GM23338 (cell line): ENCODE results near the gene RFX6. TPM values are rescaled to one million over a fixed set of nuclear protein-coding genes. Genes with fewer than 3 reads are reported as not detected.

Experiments
- ATAC-seq: fragments of 200-7000 bp; cut with Tn5 transposase; 3 replicates; pipeline ENCODE4 v1.9.1; 2020
- DNase-seq: peaks from one replicate; pipeline ENCODE4 v3.0.0-alpha.2; 2015; ENCODE audit warnings: low spot score
- H2AFZ ChIP-seq: fragments of 200-600 bp; sonication (generic); 2 replicates; pipeline ENCODE4 v1.8.0; 2016; ENCODE audit warnings: antibody characterized with exemption, mild to moderate bottlenecking, moderate library complexity
- H3F3A ChIP-seq: fragments of 200-600 bp; sonication (generic); replicated peaks from 2 replicates; pipeline ENCODE4 v1.8.0; 2017; ENCODE audit warnings: antibody characterized with exemption, mixed run types, low read depth
- H3K27ac ChIP-seq: fragments of 200-600 bp; sonication (generic); 2 replicates; pipeline ENCODE4 v1.6.1; 2016; ENCODE audit warnings: low read depth
- H3K27me3 ChIP-seq: fragments of 200-600 bp; sonication (generic); 2 replicates; pipeline ENCODE4 v1.8.0; 2016; ENCODE audit warnings: mild to moderate bottlenecking, mixed run types, moderate library complexity; ENCODE audit not compliant: insufficient read depth
- H3K36me3 ChIP-seq: fragments of 200-600 bp; sonication (generic); 2 replicates; pipeline ENCODE4 v1.8.0; 2016; ENCODE audit warnings: mild to moderate bottlenecking; ENCODE audit not compliant: insufficient read depth
- H3K4me1 ChIP-seq: fragments of 200-600 bp; sonication (generic); 2 replicates; pipeline ENCODE4 v1.8.0; 2016; ENCODE audit warnings: mild to moderate bottlenecking, moderate library complexity; ENCODE audit not compliant: insufficient read depth
- H3K4me2 ChIP-seq: fragments of 200-600 bp; sonication (generic); 2 replicates; pipeline ENCODE4 v1.7.1; 2017; ENCODE audit warnings: mixed run types
- H3K4me3 ChIP-seq: fragments of 200-600 bp; sonication (generic); 2 replicates; pipeline ENCODE4 v1.6.1; 2016; ENCODE audit warnings: mixed run types
- H3K79me2 ChIP-seq: fragments of 200-600 bp; sonication (generic); replicated peaks from 2 replicates; pipeline ENCODE4 v1.8.0; 2017; ENCODE audit warnings: mild to moderate bottlenecking; ENCODE audit not compliant: insufficient read depth
- H3K9me2 ChIP-seq: fragments of 200-600 bp; sonication (generic); 2 replicates; pipeline ENCODE4 v1.8.0; 2017; ENCODE audit not compliant: insufficient read depth
- H4K20me1 ChIP-seq: fragments of 200-600 bp; sonication (generic); replicated peaks from 2 replicates; pipeline ENCODE4 v1.8.0; 2017; ENCODE audit warnings: mild to moderate bottlenecking; ENCODE audit not compliant: insufficient read depth
- H3K27ac Mint-ChIP-seq: 2 replicates; pipeline ENCODE4 v1.8.0; 2020; ENCODE audit warnings: inconsistent platforms, mild to moderate bottlenecking, moderate library complexity, mixed read lengths
- H3K27me3 Mint-ChIP-seq: 3 replicates; pipeline ENCODE4 v1.8.0; 2022; ENCODE audit warnings: low read depth, mild to moderate bottlenecking, moderate library complexity, mixed read lengths, inconsistent platforms; ENCODE audit not compliant: insufficient read depth, poor library complexity
- H3K36me3 Mint-ChIP-seq: 3 replicates; pipeline ENCODE4 v1.8.0; 2021; ENCODE audit warnings: low read depth, mild to moderate bottlenecking, inconsistent platforms, moderate library complexity, mixed read lengths
- H3K4me1 Mint-ChIP-seq: 3 replicates; pipeline ENCODE4 v1.8.0; 2020; ENCODE audit warnings: mild to moderate bottlenecking, inconsistent platforms, mixed read lengths
- H3K4me3 Mint-ChIP-seq: 3 replicates; pipeline ENCODE4 v1.8.0; 2021; ENCODE audit warnings: moderate library complexity, mild to moderate bottlenecking, inconsistent platforms, mixed read lengths
- H3K9me3 Mint-ChIP-seq: 3 replicates; pipeline ENCODE4 v1.8.0; 2020; ENCODE audit warnings: moderate library complexity, mild to moderate bottlenecking, inconsistent platforms, mixed read lengths
- EZH2phosphoT487 ChIP-seq: fragments of 200-600 bp; sonication (generic); IDR thresholded peaks from one replicate; pipeline ENCODE4 v1.8.1; 2018; ENCODE audit warnings: antibody characterized with exemption; ENCODE audit not compliant: unreplicated experiment
- JUNB ChIP-seq: IDR thresholded peaks from one replicate; pipeline ENCODE4 v1.6.1; 2016; ENCODE audit warnings: antibody characterized with exemption; ENCODE audit not compliant: unreplicated experiment
- NANOG ChIP-seq: IDR thresholded peaks from 2 replicates; pipeline ENCODE4 v1.6.1; 2016; ENCODE audit warnings: antibody characterized with exemption, borderline replicate concordance
- POLR2AphosphoS5 ChIP-seq: IDR thresholded peaks from 2 replicates; pipeline ENCODE4 v1.6.1; 2016; ENCODE audit warnings: antibody characterized with exemption, low read depth
- ZNF114 ChIP-seq: fragments of 250-450 bp; sonication (Bioruptor Pico); IDR thresholded peaks from 2 replicates; pipeline ENCODE4 v1.5.0; 2020; ENCODE audit warnings: mild to moderate bottlenecking, moderate library complexity
- polyA plus RNA-seq: library from polyadenylated mRNA; unstranded; fragments of >200 nt; fragmentation: Nextera tagmentation; extraction: Ambion mirVana; gene quantifications from 2 replicates; pipeline ENCODE4 v1.2.1, GENCODE V29; 2016
- total RNA-seq: library from RNA; depleted of rRNA; stranded (reverse); fragments of >200 nt; shearing (Covaris generic); gene quantifications from 2 replicates; pipeline ENCODE4 v1.2.3, GENCODE V29; 2014
- TF ChIP-seq, protein P1 (sequence below), 2 experiments: fragments of 200-600 bp in 1 of 2; sonication (generic) in 1 of 2; conservative IDR thresholded peaks; 2 replicates each; pipeline versions ENCODE4 v1.5.1 to v1.6.1; 2016 to 2017; ENCODE audit warnings: antibody characterized with exemption in 2 of 2, low read depth in 2 of 2, mild to moderate bottlenecking in 2 of 2, moderate library complexity in 1 of 2
- TF ChIP-seq, protein P2 (sequence below): IDR thresholded peaks from one replicate; pipeline ENCODE4 v1.6.1; 2018; ENCODE audit warnings: antibody characterized with exemption; ENCODE audit not compliant: unreplicated experiment
- TF ChIP-seq, protein P3 (sequence below): fragments of 250-450 bp; sonication (Bioruptor Pico); IDR thresholded peaks from 2 replicates; pipeline ENCODE4 v1.5.0; 2020; ENCODE audit warnings: mild to moderate bottlenecking, moderate library complexity

The RFX6 gene
- total and polyA plus RNA-seq, 2 experiments from 2014 or later = 0.35 TPM; not detected in 1

GRCh38 chr6:116827561-116828240, 49.3 kb upstream of the RFX6 start:
- no peaks in the 10 kb centered on the region for H3K27me3 ChIP-seq
- Mint-ChIP-seq H3K36me3 (peaks cover 13% of the 10 kb centered on the region), H3K4me1 (peaks cover 19% of the 10 kb centered on the region), H3K27me3 (no peaks in the 10 kb centered on the region), H3K9me3 (peaks cover 18% of the 10 kb centered on the region), H3K27ac (peak overlapping the region; percentile 88), H3K4me3 (peak overlapping the region; percentile 36)
- H2AFZ ChIP-seq = no peak overlapping the region
- H3K36me3 ChIP-seq = no peaks in the 10 kb centered on the region
- peaks cover 9% of the 10 kb centered on the region; the same call in 1 of the 2 replicates for H3K9me2 ChIP-seq
- ATAC-seq (peak; percentile 70), DNase-seq (peak; percentile 24)
- peak overlapping the region; percentile 41 for H3K4me2 ChIP-seq
- no peaks in the 10 kb centered on the region for H3F3A ChIP-seq
- peaks cover 19% of the 10 kb centered on the region for H3K4me1 ChIP-seq
- H3K27ac ChIP-seq = peak overlapping the region; percentile 39
- H3K4me3 ChIP-seq = peak overlapping the region; percentile 5; the same call in 1 of the 2 replicates
- H4K20me1 ChIP-seq = no peaks in the 10 kb centered on the region
- TF ChIP-seq, protein P1, sequence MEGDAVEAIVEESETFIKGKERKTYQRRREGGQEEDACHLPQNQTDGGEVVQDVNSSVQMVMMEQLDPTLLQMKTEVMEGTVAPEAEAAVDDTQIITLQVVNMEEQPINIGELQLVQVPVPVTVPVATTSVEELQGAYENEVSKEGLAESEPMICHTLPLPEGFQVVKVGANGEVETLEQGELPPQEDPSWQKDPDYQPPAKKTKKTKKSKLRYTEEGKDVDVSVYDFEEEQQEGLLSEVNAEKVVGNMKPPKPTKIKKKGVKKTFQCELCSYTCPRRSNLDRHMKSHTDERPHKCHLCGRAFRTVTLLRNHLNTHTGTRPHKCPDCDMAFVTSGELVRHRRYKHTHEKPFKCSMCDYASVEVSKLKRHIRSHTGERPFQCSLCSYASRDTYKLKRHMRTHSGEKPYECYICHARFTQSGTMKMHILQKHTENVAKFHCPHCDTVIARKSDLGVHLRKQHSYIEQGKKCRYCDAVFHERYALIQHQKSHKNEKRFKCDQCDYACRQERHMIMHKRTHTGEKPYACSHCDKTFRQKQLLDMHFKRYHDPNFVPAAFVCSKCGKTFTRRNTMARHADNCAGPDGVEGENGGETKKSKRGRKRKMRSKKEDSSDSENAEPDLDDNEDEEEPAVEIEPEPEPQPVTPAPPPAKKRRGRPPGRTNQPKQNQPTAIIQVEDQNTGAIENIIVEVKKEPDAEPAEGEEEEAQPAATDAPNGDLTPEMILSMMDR (conservative IDR thresholded peaks at IDR 0.05; ENCODE audit: low read depth in 2 of 2) = no peak
- TF ChIP-seq POLR2AphosphoS5 (no peak), NANOG (peak; percentile 45; the same call in 1 of the 2 replicates)
- no peaks in the 10 kb centered on the region for H3K79me2 ChIP-seq

GRCh38 chr6:116828983-116829382, 48.1 kb upstream of the RFX6 start, which contains the start of gene GPRC6A:
TSS of gene GPRC6A (minus strand) at chr6:116829083. CDS start at chr6:116829013, 70 bp downstream.
- Histone ChIP-seq H3K4me2 (peak within 1 kb of the TSS; percentile 41), H4K20me1 (no peaks in the 10 kb centered on the region), H2AFZ (no peak within 1 kb of the TSS), H3K9me2 (no peaks in the 10 kb centered on the region), H3K27ac (peak within 1 kb of the TSS; percentile 39), H3K4me3 (peak within 1 kb of the TSS; percentile 5; the same call in 1 of the 2 replicates), H3K27me3 (no peaks in the 10 kb centered on the region), H3K79me2 (no peaks in the 10 kb centered on the region), H3F3A (no peaks in the 10 kb centered on the region), H3K36me3 (no peaks in the 10 kb centered on the region), H3K4me1 (peaks cover 19% of the 10 kb centered on the region)
- Mint-ChIP-seq H3K27ac (peak within 1 kb of the TSS; percentile 93), H3K36me3 (peaks cover under 1% of the 10 kb centered on the region; the same call in 1 of the 3 replicates), H3K4me1 (peaks cover 19% of the 10 kb centered on the region), H3K27me3 (no peaks in the 10 kb centered on the region), H3K4me3 (peak within 1 kb of the TSS; percentile 36), H3K9me3 (peaks cover 5% of the 10 kb centered on the region; the same call in 1 of the 3 replicates)
- ATAC-seq (0 out of 3 replicates have a peak, but pooled peaks have one; percentile 28), DNase-seq (peak; percentile 5)
- TF ChIP-seq EZH2phosphoT487 (no peak), NANOG (no peak), ZNF114 (CRISPR knock-in tag) (no peak), POLR2AphosphoS5 (no peak), JUNB (no peak)
- TF ChIP-seq, protein P2, sequence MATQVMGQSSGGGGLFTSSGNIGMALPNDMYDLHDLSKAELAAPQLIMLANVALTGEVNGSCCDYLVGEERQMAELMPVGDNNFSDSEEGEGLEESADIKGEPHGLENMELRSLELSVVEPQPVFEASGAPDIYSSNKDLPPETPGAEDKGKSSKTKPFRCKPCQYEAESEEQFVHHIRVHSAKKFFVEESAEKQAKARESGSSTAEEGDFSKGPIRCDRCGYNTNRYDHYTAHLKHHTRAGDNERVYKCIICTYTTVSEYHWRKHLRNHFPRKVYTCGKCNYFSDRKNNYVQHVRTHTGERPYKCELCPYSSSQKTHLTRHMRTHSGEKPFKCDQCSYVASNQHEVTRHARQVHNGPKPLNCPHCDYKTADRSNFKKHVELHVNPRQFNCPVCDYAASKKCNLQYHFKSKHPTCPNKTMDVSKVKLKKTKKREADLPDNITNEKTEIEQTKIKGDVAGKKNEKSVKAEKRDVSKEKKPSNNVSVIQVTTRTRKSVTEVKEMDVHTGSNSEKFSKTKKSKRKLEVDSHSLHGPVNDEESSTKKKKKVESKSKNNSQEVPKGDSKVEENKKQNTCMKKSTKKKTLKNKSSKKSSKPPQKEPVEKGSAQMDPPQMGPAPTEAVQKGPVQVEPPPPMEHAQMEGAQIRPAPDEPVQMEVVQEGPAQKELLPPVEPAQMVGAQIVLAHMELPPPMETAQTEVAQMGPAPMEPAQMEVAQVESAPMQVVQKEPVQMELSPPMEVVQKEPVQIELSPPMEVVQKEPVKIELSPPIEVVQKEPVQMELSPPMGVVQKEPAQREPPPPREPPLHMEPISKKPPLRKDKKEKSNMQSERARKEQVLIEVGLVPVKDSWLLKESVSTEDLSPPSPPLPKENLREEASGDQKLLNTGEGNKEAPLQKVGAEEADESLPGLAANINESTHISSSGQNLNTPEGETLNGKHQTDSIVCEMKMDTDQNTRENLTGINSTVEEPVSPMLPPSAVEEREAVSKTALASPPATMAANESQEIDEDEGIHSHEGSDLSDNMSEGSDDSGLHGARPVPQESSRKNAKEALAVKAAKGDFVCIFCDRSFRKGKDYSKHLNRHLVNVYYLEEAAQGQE = no peak
- TF ChIP-seq, protein P3, sequence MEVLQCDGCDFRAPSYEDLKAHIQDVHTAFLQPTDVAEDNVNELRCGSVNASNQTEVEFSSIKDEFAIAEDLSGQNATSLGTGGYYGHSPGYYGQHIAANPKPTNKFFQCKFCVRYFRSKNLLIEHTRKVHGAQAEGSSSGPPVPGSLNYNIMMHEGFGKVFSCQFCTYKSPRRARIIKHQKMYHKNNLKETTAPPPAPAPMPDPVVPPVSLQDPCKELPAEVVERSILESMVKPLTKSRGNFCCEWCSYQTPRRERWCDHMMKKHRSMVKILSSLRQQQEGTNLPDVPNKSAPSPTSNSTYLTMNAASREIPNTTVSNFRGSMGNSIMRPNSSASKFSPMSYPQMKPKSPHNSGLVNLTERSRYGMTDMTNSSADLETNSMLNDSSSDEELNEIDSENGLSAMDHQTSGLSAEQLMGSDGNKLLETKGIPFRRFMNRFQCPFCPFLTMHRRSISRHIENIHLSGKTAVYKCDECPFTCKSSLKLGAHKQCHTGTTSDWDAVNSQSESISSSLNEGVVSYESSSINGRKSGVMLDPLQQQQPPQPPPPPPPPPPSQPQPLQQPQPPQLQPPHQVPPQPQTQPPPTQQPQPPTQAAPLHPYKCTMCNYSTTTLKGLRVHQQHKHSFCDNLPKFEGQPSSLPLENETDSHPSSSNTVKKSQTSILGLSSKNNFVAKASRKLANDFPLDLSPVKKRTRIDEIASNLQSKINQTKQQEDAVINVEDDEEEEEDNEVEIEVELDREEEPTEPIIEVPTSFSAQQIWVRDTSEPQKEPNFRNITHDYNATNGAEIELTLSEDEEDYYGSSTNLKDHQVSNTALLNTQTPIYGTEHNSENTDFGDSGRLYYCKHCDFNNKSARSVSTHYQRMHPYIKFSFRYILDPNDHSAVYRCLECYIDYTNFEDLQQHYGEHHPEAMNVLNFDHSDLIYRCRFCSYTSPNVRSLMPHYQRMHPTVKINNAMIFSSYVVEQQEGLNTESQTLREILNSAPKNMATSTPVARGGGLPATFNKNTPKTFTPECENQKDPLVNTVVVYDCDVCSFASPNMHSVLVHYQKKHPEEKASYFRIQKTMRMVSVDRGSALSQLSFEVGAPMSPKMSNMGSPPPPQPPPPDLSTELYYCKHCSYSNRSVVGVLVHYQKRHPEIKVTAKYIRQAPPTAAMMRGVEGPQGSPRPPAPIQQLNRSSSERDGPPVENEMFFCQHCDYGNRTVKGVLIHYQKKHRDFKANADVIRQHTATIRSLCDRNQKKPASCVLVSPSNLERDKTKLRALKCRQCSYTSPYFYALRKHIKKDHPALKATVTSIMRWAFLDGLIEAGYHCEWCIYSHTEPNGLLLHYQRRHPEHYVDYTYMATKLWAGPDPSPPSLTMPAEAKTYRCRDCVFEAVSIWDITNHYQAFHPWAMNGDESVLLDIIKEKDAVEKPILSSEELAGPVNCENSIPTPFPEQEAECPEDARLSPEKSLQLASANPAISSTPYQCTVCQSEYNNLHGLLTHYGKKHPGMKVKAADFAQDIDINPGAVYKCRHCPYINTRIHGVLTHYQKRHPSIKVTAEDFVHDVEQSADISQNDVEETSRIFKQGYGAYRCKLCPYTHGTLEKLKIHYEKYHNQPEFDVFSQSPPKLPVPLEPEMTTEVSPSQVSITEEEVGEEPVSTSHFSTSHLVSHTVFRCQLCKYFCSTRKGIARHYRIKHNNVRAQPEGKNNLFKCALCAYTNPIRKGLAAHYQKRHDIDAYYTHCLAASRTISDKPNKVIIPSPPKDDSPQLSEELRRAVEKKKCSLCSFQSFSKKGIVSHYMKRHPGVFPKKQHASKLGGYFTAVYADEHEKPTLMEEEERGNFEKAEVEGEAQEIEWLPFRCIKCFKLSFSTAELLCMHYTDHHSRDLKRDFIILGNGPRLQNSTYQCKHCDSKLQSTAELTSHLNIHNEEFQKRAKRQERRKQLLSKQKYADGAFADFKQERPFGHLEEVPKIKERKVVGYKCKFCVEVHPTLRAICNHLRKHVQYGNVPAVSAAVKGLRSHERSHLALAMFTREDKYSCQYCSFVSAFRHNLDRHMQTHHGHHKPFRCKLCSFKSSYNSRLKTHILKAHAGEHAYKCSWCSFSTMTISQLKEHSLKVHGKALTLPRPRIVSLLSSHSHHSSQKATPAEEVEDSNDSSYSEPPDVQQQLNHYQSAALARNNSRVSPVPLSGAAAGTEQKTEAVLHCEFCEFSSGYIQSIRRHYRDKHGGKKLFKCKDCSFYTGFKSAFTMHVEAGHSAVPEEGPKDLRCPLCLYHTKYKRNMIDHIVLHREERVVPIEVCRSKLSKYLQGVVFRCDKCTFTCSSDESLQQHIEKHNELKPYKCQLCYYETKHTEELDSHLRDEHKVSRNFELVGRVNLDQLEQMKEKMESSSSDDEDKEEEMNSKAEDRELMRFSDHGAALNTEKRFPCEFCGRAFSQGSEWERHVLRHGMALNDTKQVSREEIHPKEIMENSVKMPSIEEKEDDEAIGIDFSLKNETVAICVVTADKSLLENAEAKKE (CRISPR knock-in tag) = no peak
